OCI-LY1 (cell line): ENCODE results near the gene PC.

Experiments
- CTCF ChIP-seq: fragments of 200-600 bp; sonication (generic), shearing (Covaris generic); IDR thresholded peaks from 2 replicates; pipeline ENCODE4 v1.5.1; 2017; ENCODE audit warnings: mild to moderate bottlenecking, antibody characterized with exemption, low read length, moderate library complexity, mixed read lengths
- EZH2 ChIP-seq: fragments of 200-600 bp; sonication (generic), shearing (Covaris generic); IDR thresholded peaks from 2 replicates; pipeline ENCODE4 v1.8.0; 2017; ENCODE audit warnings: borderline replicate concordance, mixed run types, mild to moderate bottlenecking, antibody characterized with exemption, low read length, moderate library complexity, mixed read lengths

DNA sequence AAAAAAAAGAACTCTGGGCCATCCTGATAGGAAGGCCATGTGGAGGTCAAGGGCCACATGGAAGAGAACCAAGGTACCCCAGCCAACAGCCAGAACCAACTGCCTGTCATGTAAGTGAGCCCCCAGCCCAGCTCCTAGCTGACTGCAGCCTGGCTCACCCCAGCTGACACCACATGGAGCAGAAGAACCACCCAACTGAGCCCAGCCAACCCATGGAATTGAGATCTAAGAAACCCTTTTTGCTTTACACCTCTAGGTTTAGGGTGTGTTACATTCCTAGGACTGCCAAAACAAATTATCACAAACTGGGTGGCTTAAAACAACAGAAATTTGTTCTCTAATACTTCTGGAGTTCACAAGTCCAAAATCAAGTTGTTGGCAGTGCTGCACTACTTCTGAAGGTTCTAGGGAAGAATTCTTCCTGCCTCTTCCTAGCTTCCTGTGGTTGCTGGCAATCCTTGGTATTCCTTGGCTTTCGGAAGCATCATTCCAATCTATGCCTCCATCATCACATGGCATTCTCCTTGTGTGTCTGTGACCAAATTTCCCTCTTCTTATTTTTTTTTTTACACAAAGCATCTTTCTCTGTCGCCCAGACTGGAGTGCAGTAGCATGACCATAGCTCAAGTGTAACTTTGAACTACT, 21.3 kb upstream of the PC start:
- TF ChIP-seq CTCF (no peak), EZH2 (no peak)
